KMS-11 (cell line): ENCODE results near the gene ARMH2.

ENCODE experiments used
- H2AFZ ChIP-seq: fragments of 200-600 bp; sonication (generic); 2 replicates; pipeline ENCODE4 v1.6.1; 2016; ENCODE audit warnings: antibody characterized with exemption, mixed run types, low read depth
- H3K27ac ChIP-seq: fragments of 200-600 bp; sonication (generic); 2 replicates; pipeline ENCODE4 v1.6.1; 2016; ENCODE audit warnings: mild to moderate bottlenecking, mixed run types
- H3K27me3 ChIP-seq: fragments of 200-600 bp; sonication (generic); 2 replicates; pipeline ENCODE4 v1.6.1; 2017; ENCODE audit warnings: mild to moderate bottlenecking, low read depth, mixed run types, moderate library complexity; ENCODE audit not compliant: insufficient read depth
- H3K36me3 ChIP-seq: fragments of 200-600 bp; sonication (generic); 2 replicates; pipeline ENCODE4 v1.6.1; 2017; ENCODE audit warnings: mild to moderate bottlenecking, mixed run types; ENCODE audit not compliant: insufficient read depth
- H3K4me1 ChIP-seq: fragments of 200-600 bp; sonication (generic); 2 replicates; pipeline ENCODE4 v1.6.1; 2016; ENCODE audit warnings: mild to moderate bottlenecking, low read depth, mixed run types; ENCODE audit not compliant: poor library complexity, severe bottlenecking
- H3K4me2 ChIP-seq: fragments of 200-600 bp; sonication (generic); 2 replicates; pipeline ENCODE4 v1.7.0; 2016; ENCODE audit warnings: mild to moderate bottlenecking, mixed run types
- H3K4me3 ChIP-seq: fragments of 200-600 bp; sonication (generic); IDR thresholded peaks from 2 replicates; pipeline ENCODE4 v1.6.1; 2017; ENCODE audit warnings: low read depth, low read length, mixed read lengths; ENCODE audit not compliant: insufficient read depth
- H3K79me2 ChIP-seq: fragments of 200-600 bp; sonication (generic); 2 replicates; pipeline ENCODE4 v1.6.1; 2016; ENCODE audit warnings: low read depth, mixed run types; ENCODE audit not compliant: insufficient read depth
- H3K9ac ChIP-seq: fragments of 200-600 bp; sonication (generic); 2 replicates; pipeline ENCODE4 v1.6.1; 2016; ENCODE audit warnings: mild to moderate bottlenecking, mixed run types
- H4K20me1 ChIP-seq: fragments of 200-600 bp; sonication (generic); 2 replicates; pipeline ENCODE4 v1.6.1; 2016; ENCODE audit warnings: mild to moderate bottlenecking, mixed run types; ENCODE audit not compliant: insufficient read depth
- CTCF ChIP-seq: fragments of 200-600 bp; sonication (generic); conservative IDR thresholded peaks from 2 replicates; pipeline ENCODE4 v1.6.1; 2017; ENCODE audit warnings: low read depth, mild to moderate bottlenecking, antibody characterized with exemption, low read length, moderate library complexity, mixed read lengths

Gene ARMH2

GRCh38 chr6:24778121-24778520 lies 20.6 kb downstream of the ARMH2 start:
- Histone ChIP-seq H3K79me2 (peaks cover 51% of the 10 kb centered on the region), H3K27ac (no peak overlapping the region), H3K4me3 (no peak overlapping the region), H3K36me3 (peaks cover 22% of the 10 kb centered on the region; the same call in 1 of the 2 replicates), H3K4me2 (peak overlapping the region; percentile 89; the same call in 1 of the 2 replicates), H2AFZ (no peak overlapping the region), H3K4me1 (peaks cover 36% of the 10 kb centered on the region), H4K20me1 (peaks cover 18% of the 10 kb centered on the region; the same call in 1 of the 2 replicates), H3K27me3 (no peaks in the 10 kb centered on the region), H3K9ac (no peak overlapping the region)
- TF ChIP-seq CTCF, result no peak

- H3K79me2 ChIP-seq, result peaks cover 51% of the 10 kb centered on the region
- no peak for TF ChIP-seq CTCF
- H3K4me2 ChIP-seq, result peak overlapping the region; percentile 89
- peaks cover 36% of the 10 kb centered on the region for H3K4me1 ChIP-seq
- H3K27ac ChIP-seq, result no peak overlapping the region
- H3K36me3 ChIP-seq, result peaks cover 19% of the 10 kb centered on the region; the same call in 1 of the 2 replicates
- H3K4me3 ChIP-seq, result no peak overlapping the region
- H3K9ac ChIP-seq, result no peak overlapping the region
- peaks cover 18% of the 10 kb centered on the region; the same call in 1 of the 2 replicates for H4K20me1 ChIP-seq
- no peak overlapping the region for H2AFZ ChIP-seq
- no peaks in the 10 kb centered on the region for H3K27me3 ChIP-seq
Observed at GRCh38 chr6:24777227-24777626, 21.5 kb downstream of the ARMH2 start.

- Histone ChIP-seq H2AFZ (peak overlapping the region; percentile 88), H3K9ac (peak overlapping the region; percentile 91; the same call in 1 of the 2 replicates), H3K4me3 (no peak overlapping the region), H3K4me1 (peaks cover 36% of the 10 kb centered on the region), H3K4me2 (peak overlapping the region; percentile 89), H4K20me1 (peaks cover 18% of the 10 kb centered on the region; the same call in 1 of the 2 replicates), H3K79me2 (peaks cover 49% of the 10 kb centered on the region), H3K27ac (peak overlapping the region; percentile 98; the same call in 1 of the 2 replicates), H3K27me3 (no peaks in the 10 kb centered on the region), H3K36me3 (peaks cover 13% of the 10 kb centered on the region; the same call in 1 of the 2 replicates)
- no peak for TF ChIP-seq CTCF
Observed at GRCh38 chr6:24775520-24776058, 23.1 kb downstream of the ARMH2 start.

- Histone ChIP-seq H3K4me2 (peak within 1 kb of the TSS; percentile 89), H3K4me1 (peaks cover 36% of the 10 kb centered on the region), H4K20me1 (peaks cover 18% of the 10 kb centered on the region; the same call in 1 of the 2 replicates), H3K36me3 (peaks cover 12% of the 10 kb centered on the region; the same call in 1 of the 2 replicates), H3K4me3 (no peak within 1 kb of the TSS), H2AFZ (peak within 1 kb of the TSS; percentile 88), H3K27ac (peak within 1 kb of the TSS; percentile 98), H3K9ac (peak within 1 kb of the TSS; percentile 91), H3K79me2 (peaks cover 44% of the 10 kb centered on the region), H3K27me3 (no peaks in the 10 kb centered on the region)
- no peak for TF ChIP-seq CTCF
Observed at GRCh38 chr6:24774696-24775519, 23.8 kb downstream of the ARMH2 start, which contains the start of gene GMNN. Gene GMNN (plus strand): TSS chr6:24774937. CDS start chr6:24777247, 2,310 bp downstream.
